ENCODE measurements around the gene SAMD11.

- TF ChIP-seq CTCF (IDR thresholded peaks at IDR 0.05) (no peak), POLR2A (IDR thresholded peaks at IDR 0.05) (no peak), EP300 (IDR thresholded peaks at IDR 0.05) (no peak)
Observed at GRCh38 chr1:969260-969855, 45.6 kb downstream of the SAMD11 start.
